ENCODE data around the gene COL4A2. TPM values are rescaled to one million over a fixed set of nuclear protein-coding genes. Genes with fewer than 3 reads are reported as not detected.

COL4A2 gene
- total RNA-seq, 3 donors from 2014 or later (not counting 1 experiment from before 2014, with no cell fraction given), result not detected

- Histone ChIP-seq H3K27me3 (ENCODE audit: control insufficient read depth, insufficient read depth, low read length) (no peaks in the 10 kb centered on the region), H3K36me3 (ENCODE audit: control insufficient read depth, insufficient read depth, low read length) (no peaks in the 10 kb centered on the region), H3K9me3 (ENCODE audit: control insufficient read depth, insufficient read depth, low read length) (no peaks in the 10 kb centered on the region), H3K4me3 (ENCODE audit: low read length) (no peak overlapping the region), H3K4me1 (ENCODE audit: control insufficient read depth, insufficient read depth, low read length) (peaks cover 18% of the 10 kb centered on the region), H3K27ac (ENCODE audit: low read length) (no peak overlapping the region)
- ATAC-seq (no peak), DNase-seq (no peak)
- 91% methylated on average over 16 of the region's 16 CpGs for WGBS (ENCODE audit: insufficient coverage)
- Mint-ChIP-seq H3K4me3 (no peak overlapping the region), H3K9me3 (no peaks in the 10 kb centered on the region), H3K4me1 (peaks cover 17 to 18% of the 10 kb centered on the region in 2 donors), H3K36me3 (no peaks in the 10 kb centered on the region), H3K27ac (no peak overlapping the region), H3K27me3 (ENCODE audit: low read depth in 2 of 2) (peaks cover 10 to 23% of the 10 kb centered on the region in 2 donors)
- intact Hi-C loops (cut with micrococcal nuclease), result no loop called here
- TF ChIP-seq CTCF (IDR thresholded peaks at IDR 0.05), result no peak
These were observed 36.3 kb downstream of the COL4A2 start for GRCh38 chr13:110343241-110343865.

GRCh38 chr13:110344320-110344719 lies 37.2 kb downstream of the COL4A2 start:
- Mint-ChIP-seq H3K27ac (no peak overlapping the region), H3K4me1 (peaks cover 17 to 18% of the 10 kb centered on the region in 2 donors)

GRCh38 chr13:110345266-110345665 lies 38.2 kb downstream of the COL4A2 start:
- H3K36me3 ChIP-seq (ENCODE audit: control insufficient read depth, insufficient read depth, low read length), result no peaks in the 10 kb centered on the region
- no peak overlapping the region for H3K27ac Mint-ChIP-seq
- peaks cover under 1 to 16% of the 10 kb centered on the region in 2 donors for H3K27me3 Mint-ChIP-seq (ENCODE audit: low read depth in 2 of 2)
- no peak overlapping the region for H3K4me3 ChIP-seq (ENCODE audit: low read length)
- H3K9me3 Mint-ChIP-seq, result no peaks in the 10 kb centered on the region
- peaks cover 14% of the 10 kb centered on the region in 2 donors for H3K4me1 Mint-ChIP-seq
- DNase-seq (no peak), ATAC-seq (no peak)
- H3K4me1 ChIP-seq (ENCODE audit: control insufficient read depth, insufficient read depth, low read length), result peaks cover 14% of the 10 kb centered on the region
- WGBS (ENCODE audit: insufficient coverage), result 94% methylated on average over 7 of the region's 7 CpGs
- H3K27ac ChIP-seq (ENCODE audit: low read length), result no peak overlapping the region
- H3K27me3 ChIP-seq (ENCODE audit: control insufficient read depth, insufficient read depth, low read length), result no peaks in the 10 kb centered on the region
- intact Hi-C loops (cut with micrococcal nuclease), result no loop called here
- no peak overlapping the region for H3K4me3 Mint-ChIP-seq
- no peaks in the 10 kb centered on the region for H3K36me3 Mint-ChIP-seq
- no peaks in the 10 kb centered on the region for H3K9me3 ChIP-seq (ENCODE audit: control insufficient read depth, insufficient read depth, low read length)
- TF ChIP-seq CTCF (IDR thresholded peaks at IDR 0.05), result no peak

More at GRCh38 chr13:110344320-110344719, 37.2 kb downstream of the COL4A2 start:
- ATAC-seq, result no peak
- 98% methylated on average over 5 of the region's 5 CpGs for WGBS (ENCODE audit: insufficient coverage)
- Histone ChIP-seq H3K27ac (ENCODE audit: low read length) (no peak overlapping the region), H3K4me1 (ENCODE audit: control insufficient read depth, insufficient read depth, low read length) (peaks cover 18% of the 10 kb centered on the region), H3K4me3 (ENCODE audit: low read length) (no peak overlapping the region), H3K36me3 (ENCODE audit: control insufficient read depth, insufficient read depth, low read length) (no peaks in the 10 kb centered on the region), H3K27me3 (ENCODE audit: control insufficient read depth, insufficient read depth, low read length) (no peaks in the 10 kb centered on the region), H3K9me3 (ENCODE audit: control insufficient read depth, insufficient read depth, low read length) (no peaks in the 10 kb centered on the region)
- intact Hi-C loops (cut with micrococcal nuclease), result no loop called here
- no peak for TF ChIP-seq CTCF (IDR thresholded peaks at IDR 0.05)
- Mint-ChIP-seq H3K4me3 (no peak overlapping the region), H3K36me3 (no peaks in the 10 kb centered on the region), H3K9me3 (no peaks in the 10 kb centered on the region), H3K27me3 (ENCODE audit: low read depth in 2 of 2) (peaks cover 4 to 19% of the 10 kb centered on the region in 2 donors)
- no peak for DNase-seq

- H3K27me3 ChIP-seq (ENCODE audit: control insufficient read depth, insufficient read depth, low read length), result no peaks in the 10 kb centered on the region
- intact Hi-C loops (cut with micrococcal nuclease), result no loop called here
- Mint-ChIP-seq H3K9me3 (no peaks in the 10 kb centered on the region), H3K36me3 (no peaks in the 10 kb centered on the region), H3K4me1 (peaks cover 10% of the 10 kb centered on the region in 2 donors), H3K27ac (no peak overlapping the region), H3K27me3 (ENCODE audit: low read depth in 2 of 2) (peaks cover 0 to 16% of the 10 kb centered on the region in 2 donors), H3K4me3 (no peak overlapping the region)
- WGBS (ENCODE audit: insufficient coverage), result 93% methylated on average over 4 of the region's 4 CpGs
- H3K36me3 ChIP-seq (ENCODE audit: control insufficient read depth, insufficient read depth, low read length), result no peaks in the 10 kb centered on the region
- no peak overlapping the region for H3K4me3 ChIP-seq (ENCODE audit: low read length)
- no peaks in the 10 kb centered on the region for H3K9me3 ChIP-seq (ENCODE audit: control insufficient read depth, insufficient read depth, low read length)
- H3K4me1 ChIP-seq (ENCODE audit: control insufficient read depth, insufficient read depth, low read length), result peaks cover 9% of the 10 kb centered on the region
- ATAC-seq (no peak), DNase-seq (no peak)
- no peak for TF ChIP-seq CTCF (IDR thresholded peaks at IDR 0.05)
- no peak overlapping the region for H3K27ac ChIP-seq (ENCODE audit: low read length)
These were observed 38.6 kb downstream of the COL4A2 start for GRCh38 chr13:110345701-110346100.

Measured in natural killer cell (primary cell).